ENCODE data around the gene SLC7A1. TPM values are rescaled to one million over a fixed set of nuclear protein-coding genes. Genes with fewer than 3 reads are reported as not detected.

SLC7A1 gene
- total and polyA plus RNA-seq, 2 donors (not counting 1 experiment from before 2014, with no cell fraction given), result 15.4 to 26.6 TPM

GRCh38 chr13:29484236-29484635 lies 111.3 kb downstream of the SLC7A1 start:
- Histone ChIP-seq H3K9me3 (ENCODE audit: control insufficient read depth, insufficient read depth, low read depth, low read length) (no peaks in the 10 kb centered on the region), H3K79me2 (ENCODE audit: control insufficient read depth, insufficient read depth, low read length) (no peaks in the 10 kb centered on the region), H3K4me3 (replicated peaks in 1 of 4; ENCODE audit: control extremely low read depth in 1 of 4, insufficient read depth in 1 of 4, low read depth in 3 of 4, low read length in 4 of 4) (no peak overlapping the region), H4K20me1 (ENCODE audit: control insufficient read depth, extremely low read depth, insufficient read depth, low read length) (no peaks in the 10 kb centered on the region), H3K4me2 (ENCODE audit: extremely low read depth, insufficient read depth, low read length) (no peak overlapping the region), H3K4me1 (ENCODE audit: control insufficient read depth, extremely low read depth, insufficient read depth, low read length) (no peaks in the 10 kb centered on the region), H2AFZ (ENCODE audit: low read length) (no peak overlapping the region), H3K9ac (ENCODE audit: insufficient read depth, low read length) (no peak overlapping the region), H3K36me3 (ENCODE audit: control insufficient read depth, insufficient read depth, low read length) (no peaks in the 10 kb centered on the region), H3K27me3 (ENCODE audit: control insufficient read depth, insufficient read depth, low read length) (peaks cover 7% of the 10 kb centered on the region), H3K27ac (ENCODE audit: insufficient read depth, low read length) (no peak overlapping the region)
- no peak for TF ChIP-seq EZH2 (IDR thresholded peaks at IDR 0.05; ENCODE audit: low read length, missing control alignments)
- TF ChIP-seq CTCF (conservative IDR thresholded peaks at IDR 0.05 in 1 of 2, IDR thresholded peaks at IDR 0.05 in 1 of 2; ENCODE audit: low read depth in 1 of 2, low read length in 2 of 2), result no peak
- no peak for DNase-seq (ENCODE audit: low read depth in 2 of 2)

- H3K9me3 ChIP-seq (ENCODE audit: control insufficient read depth, insufficient read depth, low read depth, low read length), result no peaks in the 10 kb centered on the region
- H3K36me3 ChIP-seq (ENCODE audit: control insufficient read depth, insufficient read depth, low read length), result no peaks in the 10 kb centered on the region
- H3K4me2 ChIP-seq (ENCODE audit: extremely low read depth, insufficient read depth, low read length), result no peak overlapping the region
- no peak for TF ChIP-seq EZH2 (IDR thresholded peaks at IDR 0.05; ENCODE audit: low read length, missing control alignments)
- H3K27me3 ChIP-seq (ENCODE audit: control insufficient read depth, insufficient read depth, low read length), result peaks cover 7% of the 10 kb centered on the region
- H3K27ac ChIP-seq (ENCODE audit: insufficient read depth, low read length), result no peak overlapping the region
- H3K4me3 ChIP-seq (replicated peaks in 1 of 4; ENCODE audit: control extremely low read depth in 1 of 4, insufficient read depth in 1 of 4, low read depth in 3 of 4, low read length in 4 of 4), result no peak overlapping the region
- no peaks in the 10 kb centered on the region for H3K4me1 ChIP-seq (ENCODE audit: control insufficient read depth, extremely low read depth, insufficient read depth, low read length)
- DNase-seq (ENCODE audit: low read depth in 2 of 2), result no peak
- no peak overlapping the region for H3K9ac ChIP-seq (ENCODE audit: insufficient read depth, low read length)
- no peak overlapping the region for H2AFZ ChIP-seq (ENCODE audit: low read length)
- no peaks in the 10 kb centered on the region for H3K79me2 ChIP-seq (ENCODE audit: control insufficient read depth, insufficient read depth, low read length)
- no peaks in the 10 kb centered on the region for H4K20me1 ChIP-seq (ENCODE audit: control insufficient read depth, extremely low read depth, insufficient read depth, low read length)
Observed at GRCh38 chr13:29483623-29484022, 111.9 kb downstream of the SLC7A1 start.

GRCh38 chr13:29483211-29483610 lies 112.3 kb downstream of the SLC7A1 start:
- no peak for DNase-seq (ENCODE audit: low read depth in 2 of 2)
- no peaks in the 10 kb centered on the region for H3K79me2 ChIP-seq (ENCODE audit: control insufficient read depth, insufficient read depth, low read length)
- no peaks in the 10 kb centered on the region for H4K20me1 ChIP-seq (ENCODE audit: control insufficient read depth, extremely low read depth, insufficient read depth, low read length)
- H3K4me2 ChIP-seq (ENCODE audit: extremely low read depth, insufficient read depth, low read length), result no peak overlapping the region
- TF ChIP-seq CTCF (conservative IDR thresholded peaks at IDR 0.05 in 1 of 2, IDR thresholded peaks at IDR 0.05 in 1 of 2; ENCODE audit: low read depth in 1 of 2, low read length in 2 of 2), result no peak
- TF ChIP-seq EZH2 (IDR thresholded peaks at IDR 0.05; ENCODE audit: low read length, missing control alignments), result no peak
- H3K4me1 ChIP-seq (ENCODE audit: control insufficient read depth, extremely low read depth, insufficient read depth, low read length), result no peaks in the 10 kb centered on the region
- H3K9me3 ChIP-seq (ENCODE audit: control insufficient read depth, insufficient read depth, low read depth, low read length), result no peaks in the 10 kb centered on the region
- H3K27ac ChIP-seq (ENCODE audit: insufficient read depth, low read length), result no peak overlapping the region
- H3K36me3 ChIP-seq (ENCODE audit: control insufficient read depth, insufficient read depth, low read length), result no peaks in the 10 kb centered on the region
- peaks cover 7% of the 10 kb centered on the region for H3K27me3 ChIP-seq (ENCODE audit: control insufficient read depth, insufficient read depth, low read length)
- no peak overlapping the region for H3K4me3 ChIP-seq (replicated peaks in 1 of 4; ENCODE audit: control extremely low read depth in 1 of 4, insufficient read depth in 1 of 4, low read depth in 3 of 4, low read length in 4 of 4)
- no peak overlapping the region for H3K9ac ChIP-seq (ENCODE audit: insufficient read depth, low read length)
- H2AFZ ChIP-seq (ENCODE audit: low read length), result no peak overlapping the region

Data from fibroblast of lung (primary cell).